D721Med (cell line): ENCODE measurements around the gene WWTR1.

Experiments used
- DNase-seq: peaks from one replicate; pipeline ENCODE4 v3.0.0; 2011; ENCODE audit warnings: low spot score; ENCODE audit not compliant: insufficient read length
- FAIRE-seq: peaks from 2 replicates; lab custom pipeline; 2011; peaks lifted over from hg19 to GRCh38; lab: Jason Lieb, UNC
- TF ChIP-seq, protein P1 (sequence below): IDR thresholded peaks from 2 replicates; pipeline ENCODE4 v1.5.1; 2012; ENCODE audit warnings: mild to moderate bottlenecking, control low read depth; ENCODE audit not compliant: insufficient read depth; ENCODE audit errors: missing control alignments

WWTR1 gene

GRCh38 chr3:149560617-149561016 is 97.2 kb downstream of the WWTR1 start:
- TF ChIP-seq, protein P1, sequence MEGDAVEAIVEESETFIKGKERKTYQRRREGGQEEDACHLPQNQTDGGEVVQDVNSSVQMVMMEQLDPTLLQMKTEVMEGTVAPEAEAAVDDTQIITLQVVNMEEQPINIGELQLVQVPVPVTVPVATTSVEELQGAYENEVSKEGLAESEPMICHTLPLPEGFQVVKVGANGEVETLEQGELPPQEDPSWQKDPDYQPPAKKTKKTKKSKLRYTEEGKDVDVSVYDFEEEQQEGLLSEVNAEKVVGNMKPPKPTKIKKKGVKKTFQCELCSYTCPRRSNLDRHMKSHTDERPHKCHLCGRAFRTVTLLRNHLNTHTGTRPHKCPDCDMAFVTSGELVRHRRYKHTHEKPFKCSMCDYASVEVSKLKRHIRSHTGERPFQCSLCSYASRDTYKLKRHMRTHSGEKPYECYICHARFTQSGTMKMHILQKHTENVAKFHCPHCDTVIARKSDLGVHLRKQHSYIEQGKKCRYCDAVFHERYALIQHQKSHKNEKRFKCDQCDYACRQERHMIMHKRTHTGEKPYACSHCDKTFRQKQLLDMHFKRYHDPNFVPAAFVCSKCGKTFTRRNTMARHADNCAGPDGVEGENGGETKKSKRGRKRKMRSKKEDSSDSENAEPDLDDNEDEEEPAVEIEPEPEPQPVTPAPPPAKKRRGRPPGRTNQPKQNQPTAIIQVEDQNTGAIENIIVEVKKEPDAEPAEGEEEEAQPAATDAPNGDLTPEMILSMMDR = no peak
- FAIRE-seq (no peak), DNase-seq (no peak)

- no peak for FAIRE-seq
- no peak for DNase-seq
- TF ChIP-seq, protein P1 = no peak
These were observed 97.8 kb downstream of the WWTR1 start for GRCh38 chr3:149560001-149560400.

GRCh38 chr3:149559525-149559924 is 98.3 kb downstream of the WWTR1 start:
- no peak for DNase-seq
- no peak for FAIRE-seq
- TF ChIP-seq, protein P1 = no peak

GRCh38 chr3:149555927-149556326 is 101.9 kb downstream of the WWTR1 start:
- FAIRE-seq (no peak), DNase-seq (no peak)
- TF ChIP-seq, protein P1 = no peak

GRCh38 chr3:149554826-149555225 is 103.0 kb downstream of the WWTR1 start:
- TF ChIP-seq, protein P1 = no peak
- FAIRE-seq (no peak), DNase-seq (no peak)

DNA sequence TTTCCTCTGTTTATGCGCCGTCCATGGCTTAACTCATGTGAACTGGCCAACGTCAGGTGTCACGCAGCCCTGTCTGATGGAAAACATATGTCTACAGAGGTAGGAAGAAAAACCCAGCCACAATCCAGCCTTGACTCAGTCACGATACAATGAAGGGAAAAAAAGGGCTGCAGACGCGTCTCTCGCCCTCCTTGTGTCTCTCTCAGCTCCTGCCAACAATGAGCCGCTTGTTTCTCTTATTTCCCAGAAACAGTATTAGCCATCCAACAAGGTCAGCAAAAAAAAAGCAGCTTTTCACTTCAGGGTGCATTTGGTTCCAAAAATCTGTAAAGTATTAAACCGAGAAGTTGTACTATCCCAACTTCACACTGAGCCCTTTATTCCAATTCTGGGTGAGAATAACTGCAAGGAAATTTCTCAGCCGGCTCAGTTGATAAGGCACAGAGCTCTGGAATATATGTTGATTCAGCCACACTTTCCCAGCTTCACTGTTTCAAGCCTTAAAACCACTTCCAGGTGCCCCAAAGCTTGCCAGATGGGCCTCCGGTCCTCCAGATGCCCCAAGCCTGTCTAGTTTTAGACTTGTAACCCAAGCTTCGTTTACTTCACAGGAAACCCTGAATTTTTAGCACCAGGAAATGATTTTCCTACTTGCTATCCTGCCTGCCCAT is 103.9 kb downstream of the WWTR1 start:
- FAIRE-seq = no peak

DNA sequence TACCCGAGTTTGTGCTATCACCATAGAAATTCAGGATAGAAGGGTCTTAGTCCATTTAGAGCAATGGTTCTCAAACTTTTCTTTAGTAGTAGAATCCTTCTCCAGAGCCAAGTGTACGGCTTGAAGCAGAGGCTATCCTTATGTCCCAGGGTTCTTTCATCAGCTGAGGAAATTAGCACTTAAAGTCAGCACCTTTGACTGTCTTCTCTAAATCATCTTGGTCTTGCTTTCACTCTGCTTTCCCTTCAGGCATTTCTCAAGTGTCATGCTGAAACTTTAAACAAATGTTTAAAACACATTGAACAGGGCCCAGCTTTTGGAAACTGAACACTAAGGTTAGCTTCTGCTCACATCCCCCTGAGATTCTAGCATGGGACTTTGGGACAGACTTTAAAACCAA is 105.1 kb downstream of the WWTR1 start:
- DNase-seq (no peak), FAIRE-seq (no peak)
- TF ChIP-seq, protein P1 = no peak

More for the DNA sequence above, 103.9 kb downstream of the WWTR1 start:
- no peak for DNase-seq
- TF ChIP-seq, protein P1 = no peak
